ENCODE measurements around the gene TSPAN4.

Gene TSPAN4

DNA sequence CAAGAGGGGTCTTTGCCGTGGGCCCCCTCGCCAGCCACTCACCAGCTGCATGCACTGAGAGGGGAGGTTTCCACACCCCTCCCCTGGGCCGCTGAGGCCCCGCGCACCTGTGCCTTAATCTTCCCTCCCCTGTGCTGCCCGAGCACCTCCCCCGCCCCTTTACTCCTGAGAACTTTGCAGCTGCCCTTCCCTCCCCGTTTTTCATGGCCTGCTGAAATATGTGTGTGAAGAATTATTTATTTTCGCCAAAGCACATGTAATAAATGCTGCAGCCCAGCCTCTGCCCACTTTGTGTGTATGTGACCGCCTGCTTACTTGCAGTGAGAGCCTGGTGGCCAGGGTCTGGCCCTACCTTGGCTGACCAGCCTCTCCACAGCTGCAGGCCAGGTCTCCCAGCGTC is 17.7 kb upstream of the TSPAN4 start:
- DNase-seq, result no peak

DNA sequence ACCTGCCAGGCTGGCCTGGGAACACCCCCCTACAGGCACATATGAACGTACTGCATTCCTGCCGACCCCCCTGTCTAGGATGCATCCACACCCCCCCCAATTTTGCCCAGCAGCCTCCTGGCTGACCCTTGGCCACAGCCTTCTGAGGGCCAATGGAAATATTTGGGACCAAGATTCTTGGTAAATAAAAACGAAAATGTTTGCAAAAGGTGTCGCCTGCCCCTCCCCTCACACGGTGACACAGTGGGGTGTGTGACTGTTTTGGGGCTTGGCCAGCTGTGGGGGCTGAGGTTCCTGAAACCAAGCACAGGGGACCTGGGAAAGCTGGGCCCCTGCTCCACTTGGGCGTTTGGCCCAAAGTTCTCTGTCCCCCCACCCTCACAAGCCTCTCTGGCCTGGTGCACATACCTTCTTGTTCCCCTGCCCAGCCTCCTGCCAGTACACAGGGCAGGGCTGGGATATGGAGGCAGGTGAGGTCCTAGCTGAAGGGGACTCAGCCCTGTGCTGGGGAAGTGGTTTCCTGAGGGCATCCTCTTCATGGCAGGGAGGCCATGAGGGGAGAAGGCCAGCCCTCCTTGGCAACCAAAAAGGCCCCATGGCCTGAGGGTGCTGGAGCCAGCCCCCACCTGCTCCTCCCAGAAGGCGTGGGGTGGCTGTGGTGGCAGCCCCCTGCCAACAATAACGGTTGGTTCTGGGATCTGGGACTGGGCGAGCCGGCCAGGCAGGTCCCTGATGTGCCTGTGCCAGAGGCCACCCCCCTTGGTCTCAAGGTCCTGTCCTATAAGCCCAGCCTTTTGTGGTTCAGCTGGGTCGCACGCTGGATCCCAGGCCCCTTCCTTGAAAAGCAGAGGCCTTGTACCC is 17.1 kb upstream of the TSPAN4 start:
- no peak for DNase-seq

GRCh38 chr11:826227-826621 is 16.4 kb upstream of the TSPAN4 start:
- DNase-seq, result no peak

- DNase-seq, result no peak
Observed at GRCh38 chr11:826836-827145, 15.9 kb upstream of the TSPAN4 start.

GRCh38 chr11:827146-827896 is 15.3 kb upstream of the TSPAN4 start:
- no peak for DNase-seq

GRCh38 chr11:827897-828192 is 14.8 kb upstream of the TSPAN4 start, which contains the start of gene CRACR2B:
Gene CRACR2B (plus strand): TSS chr11:827919. CDS start chr11:828608, 689 bp downstream.
- DNase-seq, result no peak

DNA sequence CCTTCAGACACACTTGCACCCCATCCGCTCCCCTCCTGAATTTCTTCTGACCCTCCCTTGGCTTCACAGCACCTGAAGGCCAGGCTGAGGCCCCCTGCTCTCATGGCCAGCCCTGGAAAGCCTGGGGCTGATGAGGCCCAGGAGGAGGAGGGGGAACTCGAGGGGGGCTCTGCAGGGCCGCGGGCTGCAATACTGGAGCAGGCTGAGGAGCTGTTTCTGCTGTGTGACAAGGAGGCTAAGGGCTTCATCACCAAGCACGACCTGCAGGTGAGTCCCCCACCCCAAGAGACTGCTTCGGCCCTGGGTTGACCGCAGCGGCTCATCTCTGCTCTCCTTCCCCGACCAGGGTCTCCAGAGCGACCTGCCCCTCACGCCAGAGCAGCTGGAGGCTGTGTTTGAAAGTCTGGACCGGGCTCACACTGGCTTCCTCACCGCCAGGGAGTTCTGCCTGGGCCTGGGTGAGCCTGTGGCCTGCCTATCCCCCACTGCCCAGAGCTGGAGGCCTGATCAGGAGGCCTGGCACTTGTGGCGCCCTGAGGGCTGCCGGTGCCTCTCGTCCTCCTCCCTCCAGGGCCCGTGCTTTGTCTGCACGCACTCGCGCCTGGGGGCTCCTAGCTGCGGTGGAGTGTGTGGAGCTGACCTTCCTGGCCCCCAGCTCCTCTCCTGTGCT is 14.0 kb upstream of the TSPAN4 start:
- DNase-seq, result no peak

- DNase-seq, result no peak
Observed at GRCh38 chr11:829176-829846, 13.3 kb upstream of the TSPAN4 start.

DNA sequence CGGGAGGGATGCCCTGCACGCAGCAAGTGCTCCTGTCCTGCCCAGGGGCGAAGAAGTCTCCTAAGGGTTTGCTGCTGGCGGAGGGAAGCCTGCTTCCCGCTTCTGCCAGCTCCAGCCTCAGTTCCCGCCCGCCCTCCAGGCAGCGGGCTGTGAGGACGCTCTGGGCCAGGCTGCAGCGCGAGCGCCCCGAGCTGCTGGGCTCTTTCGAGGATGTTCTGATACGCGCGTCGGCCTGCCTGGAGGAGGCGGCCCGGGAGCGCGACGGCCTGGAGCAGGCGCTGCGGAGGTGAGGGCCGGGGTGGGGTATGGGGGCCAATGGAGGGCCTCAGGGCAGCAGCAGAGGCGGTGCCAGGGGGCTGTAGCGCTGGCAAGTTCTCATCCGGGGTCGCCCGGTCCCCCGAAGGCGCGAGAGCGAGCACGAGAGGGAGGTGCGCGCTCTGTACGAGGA is 12.8 kb upstream of the TSPAN4 start:
- DNase-seq, result no peak

DNA sequence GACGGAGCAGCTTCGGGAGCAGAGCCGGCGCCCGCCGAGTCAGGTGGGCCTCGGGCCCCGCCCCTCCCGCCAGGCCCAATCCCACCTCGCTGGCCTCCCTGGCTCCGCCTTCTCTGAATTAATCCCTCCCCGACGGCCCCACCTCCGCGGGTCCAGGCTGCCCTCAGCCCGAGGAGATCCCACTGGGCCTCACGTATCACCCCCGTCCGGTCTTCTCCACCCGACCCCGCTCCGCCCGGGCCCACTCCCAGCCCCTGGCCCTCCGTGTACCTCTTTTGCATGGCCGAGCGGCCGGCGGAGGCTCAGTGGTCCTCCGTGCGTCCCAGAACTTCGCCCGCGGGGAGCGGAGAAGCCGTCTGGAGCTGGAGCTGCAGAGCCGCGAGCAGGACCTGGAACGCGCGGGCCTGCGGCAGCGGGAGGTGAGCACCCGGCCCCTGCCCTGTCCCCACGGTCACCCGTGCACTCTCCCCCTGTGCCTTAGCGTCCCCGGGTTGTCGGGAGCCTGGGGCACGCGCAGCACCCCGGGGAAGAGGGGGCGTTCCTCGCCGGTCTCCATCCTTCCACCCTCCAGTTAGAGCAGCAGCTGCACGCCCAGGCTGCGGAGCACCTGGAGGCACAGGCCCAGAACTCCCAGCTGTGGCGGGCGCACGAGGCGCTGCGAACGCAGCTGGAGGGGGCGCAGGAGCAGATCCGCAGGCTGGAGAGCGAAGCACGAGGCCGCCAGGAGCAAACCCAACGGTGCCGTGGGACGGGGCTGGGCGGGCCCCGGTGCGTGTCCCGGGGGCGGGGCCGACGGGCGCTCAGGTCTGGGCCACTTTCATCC is 12.1 kb upstream of the TSPAN4 start:
- DNase-seq, result no peak

GRCh38 chr11:831118-831864 is 11.4 kb upstream of the TSPAN4 start:
- no peak for DNase-seq

GRCh38 chr11:831961-832528 is 10.6 kb upstream of the TSPAN4 start:
- DNase-seq, result no peak

- no peak for DNase-seq
Observed at GRCh38 chr11:832529-833113, 10.0 kb upstream of the TSPAN4 start, which contains the start of gene CD151. Gene CD151 (plus strand): TSS chr11:832952. CDS start chr11:836070, 3,118 bp downstream.

DNA sequence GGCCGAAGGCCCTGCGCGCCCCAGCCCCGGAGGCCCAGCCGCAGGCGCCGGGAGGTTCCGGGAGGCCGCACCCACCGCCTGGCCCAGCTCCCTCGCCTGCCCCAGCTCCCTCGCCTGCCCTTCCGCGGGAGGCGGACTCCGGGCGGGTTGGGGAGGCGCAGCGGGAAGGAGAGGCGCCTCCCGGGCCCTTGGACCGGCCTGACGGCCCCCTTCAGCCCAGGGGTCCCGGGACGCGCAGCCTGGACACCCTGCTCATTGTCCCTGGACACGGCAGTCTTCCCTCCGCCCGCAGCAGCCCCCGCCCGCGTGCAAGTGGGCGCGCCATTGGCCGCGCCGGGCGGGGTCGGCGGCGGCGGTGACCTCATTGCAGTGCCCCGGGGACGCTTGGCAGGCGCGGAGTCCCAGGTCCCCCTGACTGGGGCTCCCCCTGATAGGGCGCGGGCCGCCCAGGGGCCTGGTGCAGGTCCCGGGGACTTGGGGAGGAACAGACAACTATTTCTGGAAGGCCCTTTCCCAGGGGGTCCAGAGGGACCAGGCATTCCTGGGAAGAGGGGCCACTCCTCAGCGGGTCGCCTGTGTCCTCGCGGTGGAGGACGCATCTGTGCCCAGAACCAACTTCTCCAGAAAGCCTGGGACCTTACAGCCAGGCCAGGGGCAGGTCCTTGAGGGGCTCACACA is 9.4 kb upstream of the TSPAN4 start:
- DNase-seq, result no peak

DNA sequence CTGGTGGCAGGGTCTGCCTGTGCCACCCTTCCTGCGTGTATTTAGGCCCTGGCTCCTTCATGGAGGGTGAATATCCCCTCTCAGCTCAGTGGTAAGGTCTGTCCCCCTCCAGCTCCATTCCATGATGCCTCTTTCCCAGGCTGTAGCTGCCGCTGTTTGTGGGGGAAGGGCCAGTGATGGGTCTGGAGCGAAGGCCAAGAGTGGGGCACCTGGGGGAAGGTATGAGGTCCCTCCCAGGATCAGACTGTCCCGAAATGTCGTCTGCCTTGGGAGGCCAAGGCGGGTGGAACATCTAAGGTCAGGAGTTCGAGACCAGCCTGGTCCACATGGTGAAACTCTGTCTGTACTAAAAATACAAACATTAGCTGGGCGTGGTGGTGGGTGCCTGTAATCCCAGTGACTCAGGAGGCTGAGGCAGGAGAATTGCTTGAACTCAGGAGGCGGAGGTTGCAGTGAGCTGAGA is 8.8 kb upstream of the TSPAN4 start:
- DNase-seq, result no peak

DNA sequence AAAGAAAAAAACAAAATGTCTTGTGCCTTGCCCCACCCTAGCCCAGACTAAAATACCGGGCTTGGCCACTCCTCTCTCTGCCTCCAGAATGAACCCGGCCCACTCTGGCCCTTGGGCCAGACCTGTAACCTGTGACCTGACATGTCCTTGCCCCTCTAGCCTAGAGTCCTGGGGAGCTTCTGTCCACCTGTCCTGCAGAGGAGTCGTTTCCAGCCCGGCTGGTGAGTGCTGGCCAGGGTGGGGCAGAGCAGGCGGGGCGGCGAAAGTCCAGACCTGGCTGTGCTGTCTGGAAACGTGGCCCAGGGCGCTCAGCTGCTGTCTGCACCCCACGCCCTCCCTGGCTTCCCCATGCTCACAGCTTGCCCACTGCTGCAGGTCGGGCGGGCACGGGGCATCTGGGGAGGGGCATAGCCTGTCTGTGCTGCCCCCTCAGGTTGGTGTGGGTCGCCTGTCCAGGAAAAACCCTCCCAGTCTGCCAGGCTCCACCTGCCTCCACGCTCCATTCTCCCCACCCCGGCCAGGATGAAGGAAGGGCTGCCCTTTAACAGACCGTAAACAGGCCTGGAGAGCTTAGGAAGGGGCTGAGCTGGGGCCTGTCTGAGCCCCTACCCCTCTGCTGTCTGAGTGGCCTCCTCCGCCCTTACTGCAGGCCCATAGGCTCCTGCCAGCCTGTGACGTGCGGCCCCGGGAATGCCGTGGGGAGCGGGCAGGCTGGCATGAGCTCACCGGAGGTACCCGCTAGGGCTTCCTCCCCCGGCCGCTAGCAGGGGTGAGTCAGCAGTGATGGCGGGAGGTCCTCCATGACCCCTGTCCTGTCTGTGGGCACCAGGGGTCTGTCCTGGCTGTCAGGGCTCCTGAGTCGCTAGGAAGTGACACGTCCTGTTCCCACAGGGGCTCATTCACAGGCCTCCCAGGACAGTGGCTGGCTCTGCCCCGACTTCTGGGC is 8.0 kb upstream of the TSPAN4 start:
- DNase-seq, result no peak

DNA sequence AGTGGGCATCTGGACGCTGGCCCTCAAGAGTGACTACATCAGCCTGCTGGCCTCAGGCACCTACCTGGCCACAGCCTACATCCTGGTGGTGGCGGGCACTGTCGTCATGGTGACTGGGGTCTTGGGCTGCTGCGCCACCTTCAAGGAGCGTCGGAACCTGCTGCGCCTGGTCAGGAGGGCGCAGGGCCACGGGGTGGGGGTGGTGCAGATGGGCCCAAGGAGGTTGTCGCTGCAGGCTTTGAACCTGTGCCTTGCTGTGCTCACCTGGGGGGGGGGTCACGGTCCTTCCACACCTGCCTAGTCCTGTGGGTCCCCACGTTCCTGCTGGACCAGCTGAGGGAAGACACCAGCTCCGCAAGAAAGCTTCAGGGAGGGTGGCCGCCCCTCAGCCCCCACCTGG is 6.4 kb upstream of the TSPAN4 start:
- DNase-seq, result no peak

GRCh38 chr11:836700-837099 is 6.0 kb upstream of the TSPAN4 start:
- no peak for DNase-seq
